K562 (cell line): Measurements from ENCODE around the gene COPG2. TPM values are rescaled to one million over a fixed set of nuclear protein-coding genes. Genes with fewer than 3 reads are reported as not detected.

Source experiments
- ATAC-seq: fragments of 200-7000 bp; cut with Tn5 transposase; 3 replicates; pipeline ENCODE4 v1.9.1; 2020; ENCODE audit warnings: moderate library complexity
- BruUV-seq: library from RNA; stranded (reverse); fragments of 400-500 nt; replicated peaks from 2 replicates; lab custom pipeline; 2021; lab: Mats Ljungman, UMichigan
- CTCF ChIA-PET: fragments of 300-600 bp; formaldehyde crosslinking; extraction: SDS; loops from one replicate; lab custom pipeline; 2021; ENCODE audit warnings: low intra/inter-chr PET ratio; lab: Yijun Ruan, JAX
- POLR2A ChIA-PET: fragments of 300-600, 350-650 bp; sonication (Branson Sonifier 250); formaldehyde crosslinking; extraction: SDS; loops from one replicate; lab custom pipeline; 2021; ENCODE audit warnings: antibody characterized with exemption, inconsistent platforms; lab: Yijun Ruan, JAX
- DNase-seq, 4 experiments: peaks; one replicate each; pipeline versions ENCODE4 v3.0.0 to v3.0.0-alpha.2; 2011 to 2018; ENCODE audit warnings: low spot score in 3 of 4, mixed read lengths in 3 of 4; ENCODE audit errors: extremely low read depth in 1 of 4
- FAIRE-seq: peaks from 2 replicates; lab custom pipeline; 2011; peaks lifted over from hg19 to GRCh38; lab: Jason Lieb, UNC
- H2AFZ ChIP-seq: 2 replicates; pipeline ENCODE4 v1.6.0; 2011; ENCODE audit warnings: low read depth, low read length, control low read depth, inconsistent platforms
- H3K27ac ChIP-seq: fragments of 200-600 bp; 3 replicates; pipeline ENCODE4 v1.8.0; 2011; ENCODE audit warnings: low read depth, mild to moderate bottlenecking, control low read depth, inconsistent platforms, low read length, moderate library complexity, mixed read lengths; ENCODE audit errors: extremely low read depth
- H3K27me3 ChIP-seq, 2 experiments: fragments of 300-600 bp in 1 of 2; 2 replicates in 1 of 2; 3 replicates in 1 of 2; pipeline versions ENCODE4 v1.6.0 to v1.8.0; 2011; ENCODE audit warnings: inconsistent platforms in 2 of 2, low read length in 2 of 2, mild to moderate bottlenecking in 1 of 2, mixed read lengths in 1 of 2, moderate library complexity in 1 of 2; ENCODE audit not compliant: control insufficient read depth in 2 of 2, insufficient read depth in 2 of 2
- H3K36me3 ChIP-seq: fragments of 300-600 bp; 3 replicates; pipeline ENCODE4 v1.8.0; 2011; ENCODE audit warnings: mild to moderate bottlenecking, low read length, inconsistent platforms; ENCODE audit not compliant: control insufficient read depth, insufficient read depth
- H3K4me1 ChIP-seq, 2 experiments: fragments of 200-600 bp in 1 of 2; replicated peaks in 1 of 2; 2 replicates in 1 of 2; 3 replicates in 1 of 2; pipeline versions ENCODE4 v1.5.1 to v1.8.0; 2011; ENCODE audit warnings: inconsistent platforms in 2 of 2, low read length in 2 of 2, mild to moderate bottlenecking in 1 of 2, mixed read lengths in 1 of 2, moderate library complexity in 1 of 2; ENCODE audit not compliant: control insufficient read depth in 2 of 2, insufficient read depth in 2 of 2
- H3K4me2 ChIP-seq: 2 replicates; pipeline ENCODE4 v1.6.1; 2011; ENCODE audit warnings: low read length, control low read depth, inconsistent platforms, mixed read lengths; ENCODE audit not compliant: insufficient read depth
- H3K4me3 ChIP-seq: fragments of 200-600 bp; sonication (generic), shearing (Covaris generic); 2 replicates; pipeline ENCODE4 v1.5.1; 2016; ENCODE audit warnings: control low read depth, inconsistent platforms
- H3K79me2 ChIP-seq: fragments of 200-600 bp; 3 replicates; pipeline ENCODE4 v1.8.0; 2011; ENCODE audit warnings: low read length, inconsistent platforms; ENCODE audit not compliant: control insufficient read depth, insufficient read depth
- H3K9ac ChIP-seq, 2 experiments: 2 replicates each; pipeline versions ENCODE4 v1.6.0 to v1.6.1; 2011; ENCODE audit warnings: low read depth in 2 of 2, low read length in 2 of 2, control low read depth in 1 of 2, inconsistent platforms in 1 of 2, mild to moderate bottlenecking in 1 of 2, mixed read lengths in 1 of 2; ENCODE audit not compliant: insufficient read depth in 1 of 2
- H3K9me1 ChIP-seq: one replicate; pipeline ENCODE4 v1.6.0; 2011; ENCODE audit warnings: inconsistent platforms, mild to moderate bottlenecking, low read length, moderate library complexity; ENCODE audit not compliant: control insufficient read depth, insufficient read depth
- H3K9me3 ChIP-seq: replicated peaks from 2 replicates; pipeline ENCODE4 v1.5.1; 2011; ENCODE audit warnings: low read depth, low read length, inconsistent platforms; ENCODE audit not compliant: control insufficient read depth, insufficient read depth
- H4K20me1 ChIP-seq: replicated peaks from 2 replicates; pipeline ENCODE4 v1.6.1; 2011; ENCODE audit warnings: low read length, inconsistent platforms, mixed read lengths; ENCODE audit not compliant: control insufficient read depth, insufficient read depth
- ARID1B ChIP-seq: fragments of 450-650 bp; IDR thresholded peaks from 2 replicates; pipeline ENCODE4 v1.6.1; 2016; ENCODE audit warnings: antibody characterized with exemption, mild to moderate bottlenecking, inconsistent platforms
- BRCA1 ChIP-seq, 2 experiments: fragments of 450-650 bp in 1 of 2; sonication (generic) in 1 of 2; formaldehyde crosslinking in 1 of 2; IDR thresholded peaks; 2 replicates each; pipeline versions ENCODE4 v1.5.0 to v1.6.1; 2017 to 2020; ENCODE audit warnings: mild to moderate bottlenecking in 1 of 2, missing genetic modification reagents in 1 of 2
- BRF1 ChIP-seq: IDR thresholded peaks from 3 replicates; pipeline ENCODE4 v1.6.1; 2011; ENCODE audit warnings: borderline replicate concordance, mild to moderate bottlenecking; ENCODE audit not compliant: insufficient read length; ENCODE audit errors: extremely low read depth
- EHMT2 ChIP-seq: fragments of 450-650 bp; IDR thresholded peaks from 2 replicates; pipeline ENCODE4 v1.6.1; 2018; ENCODE audit warnings: antibody characterized with exemption
- EP300 ChIP-seq: IDR thresholded peaks from 2 replicates; pipeline ENCODE4 v1.6.1; 2012; ENCODE audit warnings: low read length, improper control_type of control experiment
- HMG20B ChIP-seq: fragments of 250-450 bp; sonication (Bioruptor Pico); IDR thresholded peaks from 2 replicates; pipeline ENCODE4 v1.5.0; 2021; ENCODE audit warnings: mild to moderate bottlenecking
- HNRNPL ChIP-seq: fragments of 200-400 bp; formaldehyde crosslinking; IDR thresholded peaks from 2 replicates; pipeline ENCODE4 v1.6.1; 2017; ENCODE audit warnings: low read depth, mild to moderate bottlenecking, low read length
- HOXB6 ChIP-seq: fragments of 250-450 bp; sonication (Bioruptor Pico); IDR thresholded peaks from 2 replicates; pipeline ENCODE4 v1.5.1; 2022; ENCODE audit warnings: mild to moderate bottlenecking, borderline replicate concordance
- NCOA6 ChIP-seq: fragments of 450-650 bp; IDR thresholded peaks from 2 replicates; pipeline ENCODE4 v1.6.1; 2017; ENCODE audit warnings: mild to moderate bottlenecking
- TCF7 ChIP-seq: sonication (generic); IDR thresholded peaks from 2 replicates; pipeline ENCODE4 v1.6.1; 2016; ENCODE audit warnings: antibody characterized with exemption, borderline replicate concordance
- WGBS: fragments of 100-300 bp; shearing (Covaris generic); methylation state at CpG from one replicate; pipeline ENCODE4 v1.1.6; 2016; ENCODE audit warnings: low coverage, mixed read lengths; ENCODE audit not compliant: insufficient coverage; ENCODE audit errors: missing lambda C conversion rate; 5-methylcytosine and 5-hydroxymethylcytosine counted together
- in situ Hi-C: fragments of 300-500 bp; cut with MboI; formaldehyde crosslinking; loops from 4 replicates; pipeline ENCODE4 v1.15.0; 2018; ENCODE audit warnings: inconsistent platforms, mixed read lengths
- intact Hi-C: fragments of 100-400 bp; cut with micrococcal nuclease; formaldehyde crosslinking; loops from 2 replicates; pipeline ENCODE4 v1.14.2; 2022
- polyA plus RNA-seq, 8 experiments: library from polyadenylated mRNA; depleted of rRNA in 4 of 8; stranded (reverse) in 5 of 8; unstranded in 3 of 8; fragments of >200 nt; fragmentation: Nextera tagmentation in 2 of 8; fragmentation: Illumina TruSeq in 1 of 8; extraction: Ambion mirVana in 2 of 8; extraction: Trizol in 1 of 8; gene quantifications; 2 replicates each; pipeline versions ENCODE4 v1.2.1 to v1.2.3, GENCODE V29; 2011 to 2014; ENCODE audit warnings: inconsistent platforms in 1 of 8, missing spikeins in 1 of 8
- total RNA-seq, 7 experiments: library from RNA; depleted of rRNA in 6 of 7; stranded (reverse); fragments of >200 nt in 6 of 7; fragmentation: Illumina TruSeq in 2 of 7; extraction: Trizol in 2 of 7; gene quantifications; 2 replicates each; pipeline versions ENCODE4 v1.2.1 to v1.2.3, GENCODE V29; 2011 to 2021; ENCODE audit warnings: low replicate concordance in 1 of 7
- TF ChIP-seq, protein P1 (sequence below): fragments of 200-400 bp; formaldehyde crosslinking; IDR thresholded peaks from 2 replicates; pipeline ENCODE4 v1.6.1; 2017; ENCODE audit warnings: mild to moderate bottlenecking, low read depth, low read length, moderate library complexity
- TF ChIP-seq, protein P2 (sequence below): sonication (generic); formaldehyde crosslinking; IDR thresholded peaks from 2 replicates; pipeline ENCODE4 v1.8.1; 2023; ENCODE audit warnings: mild to moderate bottlenecking, missing genetic modification reagents
- TF ChIP-seq, protein P3 (sequence below): fragments of 450-650 bp; conservative IDR thresholded peaks from 2 replicates; pipeline ENCODE4 v1.6.1; 2016; ENCODE audit warnings: missing genetic modification characterization, low read depth, mild to moderate bottlenecking, missing compliant biosample characterization, moderate library complexity
- TF ChIP-seq, protein P4 (sequence below), 3 experiments: fragments of 200-800 bp in 1 of 3; sonication (Bioruptor generic) in 1 of 3; sonication (generic) in 1 of 3; formaldehyde crosslinking in 1 of 3; IDR thresholded peaks; 2 replicates each; pipeline versions ENCODE4 v1.6.1 to v1.8.0; 2016 to 2022; ENCODE audit warnings: mild to moderate bottlenecking in 2 of 3, missing compliant biosample characterization in 2 of 3, missing genetic modification characterization in 2 of 3, missing genetic modification reagents in 1 of 3

Gene COPG2
- total and polyA plus RNA-seq, 9 of the 15 experiments (the other 6 are each of a cell fraction or from before 2014, with no cell fraction given), result 6.6 to 104 (median 32.5) TPM

DNA sequence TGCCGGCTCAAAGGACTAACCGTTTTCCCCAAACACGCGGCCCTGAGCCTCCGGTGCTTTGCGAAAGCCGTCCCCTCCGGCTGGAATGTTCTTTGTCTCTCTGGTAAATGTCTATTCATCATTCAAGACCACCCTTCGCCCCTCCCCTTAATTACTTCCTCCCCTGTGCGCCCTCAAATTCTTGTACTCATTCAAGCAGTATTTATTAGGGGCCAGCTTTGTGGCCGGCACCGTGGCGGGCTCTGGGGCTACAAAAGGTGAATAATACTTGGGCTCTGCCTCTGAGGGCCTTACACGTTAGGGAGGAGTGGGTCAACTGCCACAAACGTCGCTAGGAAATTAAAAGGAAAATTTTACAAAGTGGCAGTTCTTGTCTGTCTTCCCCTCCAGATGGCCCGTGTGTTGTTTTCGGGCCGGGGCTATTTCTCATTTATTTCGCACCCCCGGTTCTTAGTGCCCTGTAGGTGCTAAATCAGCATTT lies 178.2 kb downstream of the COPG2 start:
- FAIRE-seq, result no peak
- Histone ChIP-seq H3K9me3 (peaks cover 8% of the 10 kb centered on the region), H3K9ac (no peak overlapping the region)
- TF ChIP-seq ARID1B (no peak), EP300 (no peak), NCOA6 (no peak), BRCA1 (IDR thresholded peaks at IDR 0.05) (no peak), BRCA1 (CRISPR knock-in tag; IDR thresholded peaks at IDR 0.05) (no peak), HMG20B (no peak), EHMT2 (no peak), TCF7 (no peak), BRF1 (no peak), HNRNPL (no peak), HOXB6 (CRISPR knock-in tag) (no peak)
- TF ChIP-seq, protein P1, sequence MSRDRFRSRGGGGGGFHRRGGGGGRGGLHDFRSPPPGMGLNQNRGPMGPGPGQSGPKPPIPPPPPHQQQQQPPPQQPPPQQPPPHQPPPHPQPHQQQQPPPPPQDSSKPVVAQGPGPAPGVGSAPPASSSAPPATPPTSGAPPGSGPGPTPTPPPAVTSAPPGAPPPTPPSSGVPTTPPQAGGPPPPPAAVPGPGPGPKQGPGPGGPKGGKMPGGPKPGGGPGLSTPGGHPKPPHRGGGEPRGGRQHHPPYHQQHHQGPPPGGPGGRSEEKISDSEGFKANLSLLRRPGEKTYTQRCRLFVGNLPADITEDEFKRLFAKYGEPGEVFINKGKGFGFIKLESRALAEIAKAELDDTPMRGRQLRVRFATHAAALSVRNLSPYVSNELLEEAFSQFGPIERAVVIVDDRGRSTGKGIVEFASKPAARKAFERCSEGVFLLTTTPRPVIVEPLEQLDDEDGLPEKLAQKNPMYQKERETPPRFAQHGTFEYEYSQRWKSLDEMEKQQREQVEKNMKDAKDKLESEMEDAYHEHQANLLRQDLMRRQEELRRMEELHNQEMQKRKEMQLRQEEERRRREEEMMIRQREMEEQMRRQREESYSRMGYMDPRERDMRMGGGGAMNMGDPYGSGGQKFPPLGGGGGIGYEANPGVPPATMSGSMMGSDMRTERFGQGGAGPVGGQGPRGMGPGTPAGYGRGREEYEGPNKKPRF, result no peak
- TF ChIP-seq, protein P2, sequence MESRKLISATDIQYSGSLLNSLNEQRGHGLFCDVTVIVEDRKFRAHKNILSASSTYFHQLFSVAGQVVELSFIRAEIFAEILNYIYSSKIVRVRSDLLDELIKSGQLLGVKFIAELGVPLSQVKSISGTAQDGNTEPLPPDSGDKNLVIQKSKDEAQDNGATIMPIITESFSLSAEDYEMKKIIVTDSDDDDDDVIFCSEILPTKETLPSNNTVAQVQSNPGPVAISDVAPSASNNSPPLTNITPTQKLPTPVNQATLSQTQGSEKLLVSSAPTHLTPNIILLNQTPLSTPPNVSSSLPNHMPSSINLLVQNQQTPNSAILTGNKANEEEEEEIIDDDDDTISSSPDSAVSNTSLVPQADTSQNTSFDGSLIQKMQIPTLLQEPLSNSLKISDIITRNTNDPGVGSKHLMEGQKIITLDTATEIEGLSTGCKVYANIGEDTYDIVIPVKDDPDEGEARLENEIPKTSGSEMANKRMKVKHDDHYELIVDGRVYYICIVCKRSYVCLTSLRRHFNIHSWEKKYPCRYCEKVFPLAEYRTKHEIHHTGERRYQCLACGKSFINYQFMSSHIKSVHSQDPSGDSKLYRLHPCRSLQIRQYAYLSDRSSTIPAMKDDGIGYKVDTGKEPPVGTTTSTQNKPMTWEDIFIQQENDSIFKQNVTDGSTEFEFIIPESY (CRISPR knock-in tag), result no peak
- TF ChIP-seq, protein P3, sequence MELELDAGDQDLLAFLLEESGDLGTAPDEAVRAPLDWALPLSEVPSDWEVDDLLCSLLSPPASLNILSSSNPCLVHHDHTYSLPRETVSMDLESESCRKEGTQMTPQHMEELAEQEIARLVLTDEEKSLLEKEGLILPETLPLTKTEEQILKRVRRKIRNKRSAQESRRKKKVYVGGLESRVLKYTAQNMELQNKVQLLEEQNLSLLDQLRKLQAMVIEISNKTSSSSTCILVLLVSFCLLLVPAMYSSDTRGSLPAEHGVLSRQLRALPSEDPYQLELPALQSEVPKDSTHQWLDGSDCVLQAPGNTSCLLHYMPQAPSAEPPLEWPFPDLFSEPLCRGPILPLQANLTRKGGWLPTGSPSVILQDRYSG, result no peak
- TF ChIP-seq, protein P4, sequence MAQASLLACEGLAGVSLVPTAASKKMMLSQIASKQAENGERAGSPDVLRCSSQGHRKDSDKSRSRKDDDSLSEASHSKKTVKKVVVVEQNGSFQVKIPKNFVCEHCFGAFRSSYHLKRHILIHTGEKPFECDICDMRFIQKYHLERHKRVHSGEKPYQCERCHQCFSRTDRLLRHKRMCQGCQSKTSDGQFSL (CRISPR knock-in tag; IDR thresholded peaks at IDR 0.05), result no peak
- TF ChIP-seq, protein P4 (tag; IDR thresholded peaks at IDR 0.05), result no peak
- TF ChIP-seq, all 486 proteins: peak for 0
- Histone ChIP-seq H3K4me1 (peaks cover 9 to 19% of the 10 kb centered on the region in 2 experiments), H3K9me1 (no peaks in the 10 kb centered on the region), H3K27me3 (peaks cover 4 to 39% of the 10 kb centered on the region in 2 experiments; a peak in 4 of 5 replicates), H3K79me2 (no peaks in the 10 kb centered on the region), H3K4me3 (no peak overlapping the region), H3K27ac (no peak overlapping the region), H2AFZ (no peak overlapping the region), H4K20me1 (no peaks in the 10 kb centered on the region), H3K4me2 (no peak overlapping the region), H3K36me3 (no peaks in the 10 kb centered on the region)
- no TSS peak for BruUV-seq
- intact Hi-C loops (no loop called here), in situ Hi-C loops (no loop called here)
- 57% methylated on average over 21 of the region's 21 CpGs for WGBS
- DNase-seq (no peak), ATAC-seq (no peak)
- CTCF ChIA-PET, result no interaction called here
- POLR2A ChIA-PET, result no interaction called here
